Vagina (tissue), 2 donors: ENCODE results near the gene ESRRA. TPM values are rescaled to one million over a fixed set of nuclear protein-coding genes. Genes with fewer than 3 reads are reported as not detected.

ENCODE experiments used
- DNase-seq, 2 donors: peaks; one replicate each; pipeline ENCODE4 v3.0.0-alpha.2; 2017; ENCODE audit errors: extremely low spot score in 2 of 2
- H3K27ac ChIP-seq: fragments of 200-600 bp; sonication (generic); one replicate; pipeline ENCODE4 v1.5.1; 2019
- H3K27me3 ChIP-seq: fragments of 200-600 bp; sonication (generic); one replicate; pipeline ENCODE4 v1.5.1; 2019
- H3K36me3 ChIP-seq, 2 donors: fragments of 200-600 bp; sonication (generic); one replicate each; pipeline ENCODE4 v1.5.1; 2017 to 2019
- H3K4me1 ChIP-seq: fragments of 200-600 bp; sonication (generic); one replicate; pipeline ENCODE4 v1.5.1; 2019
- H3K4me3 ChIP-seq, 2 donors: fragments of 200-600 bp; sonication (generic); 1 replicate in 1 of 2; 2 replicates in 1 of 2; pipeline ENCODE4 v1.5.1; 2016 to 2019
- H3K9me3 ChIP-seq: fragments of 200-600 bp; sonication (generic); one replicate; pipeline ENCODE4 v1.5.1; 2019
- POLR2A ChIP-seq, 2 donors: fragments of 450-650 bp; IDR thresholded peaks; one replicate each; pipeline ENCODE4 v1.6.1; 2017; ENCODE audit warnings: antibody characterized with exemption in 2 of 2, mild to moderate bottlenecking in 2 of 2, moderate library complexity in 2 of 2
- POLR2AphosphoS5 ChIP-seq, 2 donors: sonication (generic); formaldehyde crosslinking; IDR thresholded peaks; one replicate each; pipeline ENCODE4 v1.9.0; 2017; ENCODE audit warnings: antibody characterized with exemption in 2 of 2, mild to moderate bottlenecking in 2 of 2, low read depth in 1 of 2; ENCODE audit not compliant: insufficient read depth in 1 of 2
- intact Hi-C: fragments of 100-400 bp; cut with DNase I; formaldehyde crosslinking; loops from one replicate; pipeline ENCODE4 v1.15.1; 2023
- total RNA-seq: library from RNA; depleted of rRNA; stranded (reverse); fragments of >200 nt; gene quantifications from one replicate; pipeline ENCODE4 v1.2.3, GENCODE V29; 2016
- TF ChIP-seq, protein P1 (sequence below), 3 experiments: fragments of 450-650 bp in 2 of 3; fragments of 200-600 bp in 1 of 3; sonication (generic) in 1 of 3; IDR thresholded peaks; one replicate each; pipeline ENCODE4 v1.5.1; 2017 to 2019; ENCODE audit warnings: antibody characterized with exemption in 3 of 3, mild to moderate bottlenecking in 2 of 3, moderate library complexity in 2 of 3

The ESRRA gene
- 44.4 TPM for total RNA-seq

DNA sequence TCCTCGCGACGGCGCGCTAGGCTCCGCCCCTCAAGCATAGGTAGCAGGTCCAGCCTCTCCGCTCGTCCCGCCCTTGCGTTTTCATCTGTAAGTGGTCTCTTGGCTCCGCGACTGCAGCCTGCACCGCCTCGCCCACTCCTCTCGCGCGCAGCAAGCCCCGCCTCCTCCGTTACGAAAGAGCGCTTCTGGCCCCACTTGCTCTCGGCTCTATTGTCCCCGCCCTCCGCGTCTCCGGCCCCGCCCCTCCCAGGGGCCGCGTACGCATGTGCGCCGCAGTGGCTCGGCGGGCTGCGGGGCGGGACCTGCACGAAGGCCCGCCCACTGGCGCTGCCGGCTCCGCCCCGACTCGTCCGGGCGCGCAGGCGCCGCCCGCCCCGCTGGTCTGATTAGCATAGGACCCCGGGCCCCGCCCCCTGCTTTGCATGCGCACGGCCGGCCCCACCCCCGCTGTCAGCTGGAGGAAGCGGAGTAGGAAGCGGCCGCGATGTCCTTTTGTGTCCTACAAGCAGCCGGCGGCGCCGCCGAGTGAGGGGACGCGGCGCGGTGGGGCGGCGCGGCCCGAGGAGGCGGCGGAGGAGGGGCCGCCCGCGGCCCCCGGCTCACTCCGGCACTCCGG lies at the start of gene ESRRA:
Gene ESRRA (plus strand): TSS at position 450 of the 616 bp plus-strand sequence. CDS start 1,656 bp downstream, outside the sequence.
- peak in 1 of 2 donors; percentile 99 for DNase-seq
- Histone ChIP-seq H3K4me1 (peaks cover 38% of the 10 kb centered on the region), H3K9me3 (no peaks in the 10 kb centered on the region), H3K27ac (peak within 1 kb of the TSS; percentile 96), H3K36me3 (no peaks in the 10 kb centered on the region), H3K27me3 (no peaks in the 10 kb centered on the region), H3K4me3 (peak within 1 kb of the TSS; percentile 83 to 93)
- TF ChIP-seq, protein P1, sequence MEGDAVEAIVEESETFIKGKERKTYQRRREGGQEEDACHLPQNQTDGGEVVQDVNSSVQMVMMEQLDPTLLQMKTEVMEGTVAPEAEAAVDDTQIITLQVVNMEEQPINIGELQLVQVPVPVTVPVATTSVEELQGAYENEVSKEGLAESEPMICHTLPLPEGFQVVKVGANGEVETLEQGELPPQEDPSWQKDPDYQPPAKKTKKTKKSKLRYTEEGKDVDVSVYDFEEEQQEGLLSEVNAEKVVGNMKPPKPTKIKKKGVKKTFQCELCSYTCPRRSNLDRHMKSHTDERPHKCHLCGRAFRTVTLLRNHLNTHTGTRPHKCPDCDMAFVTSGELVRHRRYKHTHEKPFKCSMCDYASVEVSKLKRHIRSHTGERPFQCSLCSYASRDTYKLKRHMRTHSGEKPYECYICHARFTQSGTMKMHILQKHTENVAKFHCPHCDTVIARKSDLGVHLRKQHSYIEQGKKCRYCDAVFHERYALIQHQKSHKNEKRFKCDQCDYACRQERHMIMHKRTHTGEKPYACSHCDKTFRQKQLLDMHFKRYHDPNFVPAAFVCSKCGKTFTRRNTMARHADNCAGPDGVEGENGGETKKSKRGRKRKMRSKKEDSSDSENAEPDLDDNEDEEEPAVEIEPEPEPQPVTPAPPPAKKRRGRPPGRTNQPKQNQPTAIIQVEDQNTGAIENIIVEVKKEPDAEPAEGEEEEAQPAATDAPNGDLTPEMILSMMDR (IDR thresholded peaks at IDR 0.05) = no peak
- peak in 1 of 2 donors; percentile 72 for TF ChIP-seq POLR2AphosphoS5 (IDR thresholded peaks at IDR 0.05; ENCODE audit: insufficient read depth in 1 of 2, low read depth in 1 of 2)
- peak in 1 of 2 donors; percentile 71 for TF ChIP-seq POLR2A (IDR thresholded peaks at IDR 0.05)
- intact Hi-C loops = loop anchor here (5.0 kb wide), 1 partner anchor 68 kb away; no protein-coding TSS in a partner anchor

DNA sequence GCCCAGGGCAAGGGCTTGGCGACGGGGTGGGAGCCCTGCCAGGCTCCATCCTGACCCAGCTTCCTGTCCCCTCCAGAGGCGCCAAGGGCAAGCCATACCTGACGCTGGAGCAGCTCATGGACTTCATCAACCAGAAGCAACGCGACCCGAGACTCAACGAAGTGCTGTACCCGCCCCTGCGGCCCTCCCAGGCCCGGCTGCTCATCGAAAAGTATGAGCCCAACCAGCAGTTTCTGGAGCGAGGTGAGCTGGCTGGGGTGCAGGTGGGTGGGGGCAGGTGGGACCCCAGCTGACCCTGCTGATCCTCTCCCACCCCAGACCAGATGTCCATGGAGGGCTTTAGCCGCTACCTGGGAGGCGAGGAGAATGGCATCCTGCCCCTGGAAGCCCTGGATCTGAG lies 49.0 kb upstream of the ESRRA start:
- Histone ChIP-seq H3K4me1 (peaks cover 25% of the 10 kb centered on the region), H3K27me3 (no peaks in the 10 kb centered on the region), H3K27ac (no peak overlapping the region), H3K4me3 (no peak overlapping the region), H3K9me3 (no peaks in the 10 kb centered on the region), H3K36me3 (peaks cover 0 to 38% of the 10 kb centered on the region in 2 donors)
- TF ChIP-seq POLR2A (IDR thresholded peaks at IDR 0.05) = no peak
- TF ChIP-seq POLR2AphosphoS5 (IDR thresholded peaks at IDR 0.05; ENCODE audit: insufficient read depth in 1 of 2, low read depth in 1 of 2) = no peak
- TF ChIP-seq, protein P1 (IDR thresholded peaks at IDR 0.05) = no peak
- no peak for DNase-seq
- intact Hi-C loops = no loop called here

DNA sequence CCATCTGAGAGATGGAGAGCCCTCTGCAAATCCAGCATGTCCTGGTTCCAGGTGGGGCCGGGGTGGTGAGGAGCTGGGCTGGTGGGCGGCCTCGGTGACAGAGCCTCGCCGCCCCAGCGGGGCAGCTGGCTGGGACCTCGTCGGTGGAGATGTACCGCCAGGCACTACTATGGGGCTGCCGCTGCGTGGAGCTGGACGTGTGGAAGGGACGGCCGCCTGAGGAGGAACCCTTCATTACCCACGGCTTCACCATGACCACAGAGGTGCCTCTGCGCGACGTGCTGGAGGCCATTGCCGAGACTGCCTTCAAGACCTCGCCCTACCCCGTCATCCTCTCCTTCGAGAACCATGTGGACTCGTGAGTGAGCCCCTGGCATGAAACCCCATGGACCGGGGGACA lies 47.0 kb upstream of the ESRRA start:
- DNase-seq = no peak
- Histone ChIP-seq H3K27me3 (no peaks in the 10 kb centered on the region), H3K27ac (no peak overlapping the region), H3K4me1 (peaks cover 7% of the 10 kb centered on the region), H3K4me3 (no peak overlapping the region), H3K36me3 (peaks cover 0 to 56% of the 10 kb centered on the region in 2 donors), H3K9me3 (no peaks in the 10 kb centered on the region)
- TF ChIP-seq, protein P1 (IDR thresholded peaks at IDR 0.05) = no peak
- TF ChIP-seq POLR2AphosphoS5 (IDR thresholded peaks at IDR 0.05; ENCODE audit: insufficient read depth in 1 of 2, low read depth in 1 of 2) = no peak
- no peak for TF ChIP-seq POLR2A (IDR thresholded peaks at IDR 0.05)
- intact Hi-C loops = no loop called here

DNA sequence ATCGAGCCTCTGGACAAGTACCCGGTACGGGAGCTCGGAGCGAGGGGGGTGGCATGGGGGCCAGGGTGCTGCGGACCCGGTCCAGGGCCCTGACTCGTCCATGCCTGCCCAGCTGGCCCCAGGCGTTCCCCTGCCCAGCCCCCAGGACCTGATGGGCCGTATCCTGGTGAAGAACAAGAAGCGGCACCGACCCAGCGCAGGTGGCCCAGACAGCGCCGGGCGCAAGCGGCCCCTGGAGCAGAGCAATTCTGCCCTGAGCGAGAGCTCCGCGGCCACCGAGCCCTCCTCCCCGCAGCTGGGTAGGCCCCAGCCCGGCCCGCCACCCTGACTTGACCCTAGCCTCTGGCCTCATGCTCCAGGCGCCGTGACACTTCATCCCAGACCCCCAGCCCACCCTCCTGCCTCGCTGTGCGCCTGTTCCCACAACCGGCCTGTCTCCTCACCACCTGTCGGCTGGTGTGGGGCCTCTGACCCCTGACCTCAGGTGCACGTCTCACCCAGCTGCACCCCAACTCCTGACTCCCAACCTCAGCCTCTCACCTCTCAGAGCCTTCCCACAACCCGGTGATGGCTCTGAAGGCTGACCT lies 46.3 kb upstream of the ESRRA start:
- peaks cover 0 to 62% of the 10 kb centered on the region in 2 donors for H3K36me3 ChIP-seq
- H3K9me3 ChIP-seq = no peaks in the 10 kb centered on the region
- TF ChIP-seq, protein P1 (IDR thresholded peaks at IDR 0.05) = no peak
- TF ChIP-seq POLR2A (IDR thresholded peaks at IDR 0.05) = no peak
- no peak for TF ChIP-seq POLR2AphosphoS5 (IDR thresholded peaks at IDR 0.05; ENCODE audit: insufficient read depth in 1 of 2, low read depth in 1 of 2)
- H3K27ac ChIP-seq = no peak overlapping the region
- no peak overlapping the region for H3K4me3 ChIP-seq
- DNase-seq = no peak
- peaks cover under 1% of the 10 kb centered on the region for H3K4me1 ChIP-seq
- intact Hi-C loops = no loop called here
- H3K27me3 ChIP-seq = no peaks in the 10 kb centered on the region

DNA sequence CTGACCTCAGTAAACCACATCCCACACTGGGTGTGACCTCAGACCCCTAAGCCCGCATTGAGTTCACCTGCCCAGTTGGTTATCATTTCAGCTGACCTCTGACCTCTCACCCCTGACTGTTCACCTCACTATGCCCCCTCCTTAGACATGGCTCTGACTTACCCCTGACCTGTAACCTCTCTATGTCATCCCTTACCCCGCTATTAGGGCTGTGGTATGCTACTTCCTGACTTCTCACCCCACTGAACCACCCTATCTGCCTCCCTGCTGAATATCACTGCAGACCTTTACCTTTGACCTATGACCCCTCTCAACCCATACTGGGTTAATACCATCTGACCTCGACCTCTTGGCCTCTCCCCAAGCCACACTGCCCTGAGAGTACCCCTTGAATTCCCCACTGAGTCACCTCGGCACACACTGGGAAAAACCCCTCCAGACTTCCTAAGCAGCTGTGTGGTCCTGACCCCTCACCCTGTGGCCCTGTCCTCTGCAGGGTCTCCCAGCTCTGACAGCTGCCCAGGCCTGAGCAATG lies 45.7 kb upstream of the ESRRA start:
- H3K4me3 ChIP-seq = no peak overlapping the region
- no peaks in the 10 kb centered on the region for H3K9me3 ChIP-seq
- H3K27ac ChIP-seq = no peak overlapping the region
- intact Hi-C loops = no loop called here
- H3K36me3 ChIP-seq = peaks cover 0 to 64% of the 10 kb centered on the region in 2 donors
- TF ChIP-seq, protein P1 (IDR thresholded peaks at IDR 0.05) = no peak
- TF ChIP-seq POLR2AphosphoS5 (IDR thresholded peaks at IDR 0.05; ENCODE audit: insufficient read depth in 1 of 2, low read depth in 1 of 2) = no peak
- H3K4me1 ChIP-seq = no peaks in the 10 kb centered on the region
- no peak for DNase-seq
- H3K27me3 ChIP-seq = no peaks in the 10 kb centered on the region
